Middle frontal gyrus (tissue), 1 donor: ENCODE measurements around the gene PNPLA2.

Experiments used
- DNase-seq: peaks from one replicate; pipeline ENCODE4 v3.0.0-alpha.2; 2015; ENCODE audit warnings: low spot score; ENCODE audit errors: extremely low spot score

Gene PNPLA2

GRCh38 chr11:786235-787083 is 32.3 kb upstream of the PNPLA2 start:
- no peak for DNase-seq

DNA sequence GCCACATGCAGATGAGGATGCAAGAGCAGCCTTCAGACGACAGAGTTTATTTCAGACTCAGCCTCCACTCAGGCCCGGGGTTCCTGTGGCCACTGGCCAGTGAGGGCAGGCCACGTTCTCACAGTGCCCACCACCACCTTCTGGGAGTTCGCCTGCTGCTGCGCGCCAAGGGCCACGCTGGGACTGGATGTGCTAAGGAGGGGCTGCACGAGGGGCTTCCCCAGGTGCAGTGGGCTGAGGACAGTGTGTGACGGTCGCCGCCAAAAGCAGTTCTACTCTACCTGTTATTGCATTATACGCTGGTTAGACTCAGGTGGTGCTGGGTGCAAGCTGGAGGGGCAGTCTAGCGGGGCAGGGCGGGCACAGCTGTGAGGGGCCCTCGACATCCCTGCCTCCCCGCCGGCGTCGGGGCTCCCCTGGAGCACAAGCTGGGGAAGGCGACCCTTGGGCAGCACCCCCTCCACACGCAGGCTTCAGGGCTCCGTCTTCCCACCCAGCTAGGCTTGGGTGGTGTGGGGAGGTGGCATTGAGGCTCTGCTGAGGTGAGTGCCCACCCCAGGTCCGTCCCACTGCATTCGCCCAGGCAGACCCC is 31.5 kb upstream of the PNPLA2 start:
- no peak for DNase-seq

DNA sequence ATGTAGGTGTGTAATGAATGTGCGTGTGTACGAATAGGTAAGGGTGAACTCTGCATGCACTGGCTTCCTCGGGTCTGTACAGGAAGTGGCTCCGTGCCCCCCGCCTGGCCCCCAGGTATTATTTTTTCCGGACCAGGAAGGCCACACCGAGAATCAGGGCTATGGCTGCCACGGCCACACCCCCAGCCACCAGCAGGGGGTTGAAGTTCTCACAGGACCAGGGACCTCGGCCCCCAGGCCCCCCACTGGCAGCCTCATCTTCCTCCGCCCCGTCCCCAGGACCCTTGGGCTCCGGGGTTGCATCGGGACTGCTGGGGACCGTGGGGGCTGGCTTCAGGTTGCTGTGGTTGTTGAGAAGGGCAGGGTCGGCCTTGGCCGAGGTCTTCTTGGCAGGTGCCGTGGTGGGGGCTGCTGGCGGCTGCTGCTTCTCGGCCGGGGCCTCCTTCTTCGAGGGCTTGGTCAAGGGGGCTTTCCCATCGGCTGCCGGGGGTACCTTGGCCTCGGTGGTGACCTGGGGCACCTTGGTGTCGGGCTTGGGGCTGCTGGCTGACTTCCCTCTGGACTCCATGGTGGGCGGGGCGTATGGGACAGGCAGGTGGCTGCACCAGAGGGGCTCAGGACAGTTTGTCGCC is 30.6 kb upstream of the PNPLA2 start:
- no peak for DNase-seq

DNA sequence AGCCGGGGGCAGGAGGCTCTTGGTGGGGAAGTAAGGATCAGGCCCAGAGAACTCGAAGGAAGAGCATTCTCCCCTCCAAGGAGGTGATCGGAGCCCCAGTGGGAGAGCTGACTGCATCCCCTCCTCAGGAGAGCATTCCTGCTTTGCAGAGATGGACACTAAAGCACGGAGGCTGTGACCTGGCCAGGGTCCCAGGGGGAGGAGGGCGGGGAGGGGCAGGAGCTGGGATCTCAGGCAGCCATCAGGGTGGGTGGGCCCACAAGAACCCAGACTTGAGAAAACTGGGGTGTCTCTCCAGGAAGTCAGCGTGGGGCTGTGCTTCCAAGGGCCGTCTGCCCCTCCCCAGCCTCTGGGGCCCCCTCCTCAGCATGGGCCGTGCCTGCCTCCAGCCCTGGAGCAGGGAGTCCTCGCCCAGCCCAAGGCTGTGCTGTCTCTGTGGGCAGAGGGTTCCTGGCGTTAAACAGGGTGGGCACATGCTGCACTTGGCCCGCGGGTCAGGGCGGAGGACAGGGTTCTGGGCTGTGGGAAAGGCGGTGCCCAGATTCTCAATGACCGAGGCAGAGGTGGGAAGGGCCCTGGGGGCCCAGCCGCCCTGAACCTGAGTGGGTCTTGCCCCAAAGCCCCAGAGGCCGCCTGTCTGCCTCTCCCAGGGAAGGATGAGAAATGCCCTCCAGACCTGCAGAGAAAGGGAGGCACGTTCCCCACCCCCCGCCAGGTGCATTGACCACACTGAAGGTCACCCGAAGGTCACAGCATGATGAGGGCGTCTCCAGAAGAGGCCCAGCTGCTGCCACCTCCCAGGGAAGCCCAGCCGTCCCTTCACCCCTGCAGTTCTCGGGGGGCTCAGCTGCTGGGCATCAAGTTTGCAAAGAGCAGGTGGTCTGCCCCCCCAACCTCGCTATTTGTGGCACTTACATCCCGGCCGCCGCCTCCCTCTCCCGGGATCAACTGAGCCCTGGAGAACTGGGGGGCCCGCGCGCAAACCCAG is 29.5 kb upstream of the PNPLA2 start:
- DNase-seq: no peak

- DNase-seq: peak; percentile 50
These were observed 28.8 kb upstream of the PNPLA2 start, which contains the start of gene CEND1 for GRCh38 chr11:789943-790342. TSS of gene CEND1 (minus strand) at chr11:790090. CDS start at chr11:788576, 1,514 bp downstream.

GRCh38 chr11:790721-791564 is 27.8 kb upstream of the PNPLA2 start:
- DNase-seq: no peak

DNA sequence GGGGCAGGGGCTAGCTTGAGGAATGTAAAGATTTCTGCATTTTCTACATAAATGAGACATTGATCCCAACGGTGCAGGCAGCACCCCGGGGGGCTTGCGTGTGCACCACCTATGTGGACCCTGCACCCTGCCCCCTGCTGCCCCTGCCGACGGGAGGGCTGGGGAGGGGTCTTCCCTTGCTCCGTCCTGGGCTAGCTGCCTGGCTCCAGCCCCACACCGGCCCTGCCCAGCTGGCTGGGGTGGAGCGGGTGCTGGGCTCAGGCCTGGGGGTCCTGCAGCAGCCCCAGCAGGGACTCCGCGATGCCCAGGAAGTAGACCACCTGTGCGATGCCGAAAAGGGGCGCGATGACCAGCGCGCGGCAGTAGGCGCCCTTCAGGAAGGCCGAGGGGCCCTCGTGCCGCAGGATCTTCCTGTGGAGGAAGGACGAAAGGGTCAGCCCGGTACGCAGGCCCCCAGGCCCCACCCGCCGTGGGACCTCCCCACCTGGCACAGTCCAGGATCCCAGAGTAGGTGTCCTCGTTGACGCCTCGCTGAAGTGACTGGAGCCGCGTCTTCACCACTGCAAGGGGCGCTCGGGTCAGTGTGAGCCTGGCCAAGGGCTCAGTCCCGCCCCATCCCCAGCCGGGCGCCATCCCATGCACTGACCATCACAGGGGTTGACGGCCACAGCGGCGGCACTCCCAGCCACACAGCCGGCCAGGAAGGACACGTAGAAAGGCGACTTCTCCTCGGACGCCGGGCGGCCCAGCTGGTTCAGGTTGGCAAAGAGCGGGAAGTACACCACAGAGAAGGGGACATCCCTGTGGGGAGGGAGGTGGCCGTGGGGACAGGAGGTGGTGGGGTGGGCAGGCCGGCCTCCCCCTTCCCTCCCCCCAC is 26.8 kb upstream of the PNPLA2 start:
- DNase-seq: no peak

DNA sequence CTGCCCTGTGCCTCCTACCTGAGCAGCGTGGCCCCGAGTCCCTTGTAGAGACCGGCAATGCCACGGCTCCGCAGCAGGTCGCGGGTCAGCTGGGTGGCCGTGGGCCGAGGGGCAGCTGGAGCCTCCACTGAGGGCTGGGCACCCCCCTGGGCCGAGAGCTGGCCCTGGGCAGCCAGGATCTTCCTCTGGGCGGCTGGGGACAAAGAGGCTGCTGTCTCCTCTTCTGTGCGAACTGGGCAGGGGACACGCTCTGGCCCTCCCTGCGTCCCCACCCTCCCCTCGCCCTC is 26.2 kb upstream of the PNPLA2 start:
- DNase-seq: no peak

DNA sequence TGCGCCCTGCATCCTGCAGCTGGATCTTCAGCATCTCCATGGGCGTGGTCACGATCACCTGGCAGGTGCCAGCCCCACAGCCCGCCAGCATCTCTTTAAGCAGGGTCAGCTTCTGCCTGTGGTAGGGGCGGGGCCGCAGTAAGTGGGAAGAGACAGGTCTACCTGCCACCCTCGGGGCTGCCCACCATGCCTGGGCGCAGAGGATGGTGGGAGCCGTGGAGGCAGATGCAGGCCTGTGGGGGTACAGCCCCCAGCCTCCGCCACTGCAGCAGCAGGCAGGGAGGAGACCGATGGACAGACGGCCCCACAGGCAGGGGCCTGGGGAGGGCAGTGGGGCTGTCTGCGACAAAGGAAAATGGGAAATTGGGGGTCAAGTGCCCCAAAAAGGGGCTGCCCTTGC is 25.8 kb upstream of the PNPLA2 start:
- no peak for DNase-seq

- DNase-seq: no peak
These were observed 25.2 kb upstream of the PNPLA2 start for GRCh38 chr11:793556-793955.

DNA sequence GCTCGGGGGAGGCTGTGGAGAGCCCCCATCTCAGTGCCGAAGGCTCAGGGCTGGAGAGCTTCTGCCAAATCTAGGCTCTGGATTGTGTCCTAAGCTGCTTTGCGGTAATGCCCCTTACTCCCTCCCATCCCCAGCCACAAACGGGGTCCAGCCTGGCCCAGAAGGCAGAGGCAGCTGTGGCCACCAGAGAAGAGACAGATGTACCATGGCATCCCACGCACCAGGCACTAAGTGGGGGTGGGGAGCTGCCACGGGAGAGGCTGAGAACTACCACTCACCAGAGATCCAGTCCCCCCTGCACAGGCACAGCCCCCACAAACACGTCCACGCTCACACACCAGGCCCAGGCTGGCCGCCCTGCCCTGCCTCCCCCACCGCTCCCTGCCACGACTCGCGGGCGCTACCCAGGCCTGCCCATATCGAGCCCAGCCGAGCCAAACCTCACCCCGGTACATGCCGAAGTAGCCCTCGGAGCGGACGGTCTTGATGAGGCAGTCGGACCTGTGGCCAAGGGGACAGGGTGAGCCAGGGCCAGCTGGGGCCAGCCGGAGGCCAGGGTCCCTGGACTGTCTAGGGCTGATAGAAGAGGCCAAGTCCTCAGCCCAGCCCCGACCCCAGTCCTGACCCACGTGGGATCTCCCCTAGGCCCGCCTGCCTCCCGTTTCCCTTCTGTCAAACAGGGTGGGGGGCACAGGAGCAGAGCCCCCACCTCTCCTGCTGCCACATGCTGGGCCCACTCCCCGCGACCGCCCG is 24.5 kb upstream of the PNPLA2 start:
- DNase-seq: no peak

DNA sequence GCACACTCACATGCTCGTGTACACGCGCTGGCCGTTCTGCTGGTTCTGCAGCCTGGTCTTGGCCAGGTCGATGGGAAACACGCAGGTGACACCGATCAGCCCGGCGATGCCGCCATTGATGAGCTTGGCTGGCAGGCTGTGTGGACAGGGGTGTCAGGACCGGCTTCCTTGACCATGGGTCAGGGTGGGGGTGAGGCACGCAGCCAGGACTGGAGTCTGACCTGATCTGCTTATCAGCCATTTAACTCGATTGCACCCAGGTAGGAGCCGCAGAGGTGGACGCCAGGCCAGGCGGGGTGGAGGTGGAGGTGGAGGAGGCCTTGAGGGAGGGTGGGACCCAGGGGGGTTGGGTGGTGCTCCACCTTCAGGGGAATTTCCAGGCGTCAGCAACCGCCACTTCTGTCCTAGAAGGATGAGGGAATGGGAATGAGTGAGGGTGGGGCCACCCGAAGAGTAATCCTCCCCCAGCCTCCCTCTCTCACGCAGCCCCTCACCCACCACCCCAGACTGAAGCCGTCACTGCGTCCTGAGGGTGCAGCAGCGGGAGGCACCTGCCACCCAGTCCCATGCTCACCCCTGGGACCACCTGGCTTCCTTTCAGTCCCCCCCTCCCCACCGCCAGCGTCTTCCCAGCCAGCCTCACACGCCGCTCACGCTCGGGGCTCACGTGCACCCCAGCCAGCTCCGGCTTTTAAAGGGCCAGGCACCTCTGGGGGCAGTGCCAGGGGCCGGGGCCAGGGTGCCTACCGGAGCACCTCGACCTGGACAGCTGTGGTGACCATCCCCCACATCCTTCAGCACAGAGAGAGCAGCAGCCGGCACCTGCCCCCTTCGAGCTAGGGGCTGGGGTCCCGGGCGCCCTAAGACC is 23.7 kb upstream of the PNPLA2 start:
- no peak for DNase-seq

- DNase-seq: no peak
These were observed 22.8 kb upstream of the PNPLA2 start for GRCh38 chr11:795634-796564.

DNA sequence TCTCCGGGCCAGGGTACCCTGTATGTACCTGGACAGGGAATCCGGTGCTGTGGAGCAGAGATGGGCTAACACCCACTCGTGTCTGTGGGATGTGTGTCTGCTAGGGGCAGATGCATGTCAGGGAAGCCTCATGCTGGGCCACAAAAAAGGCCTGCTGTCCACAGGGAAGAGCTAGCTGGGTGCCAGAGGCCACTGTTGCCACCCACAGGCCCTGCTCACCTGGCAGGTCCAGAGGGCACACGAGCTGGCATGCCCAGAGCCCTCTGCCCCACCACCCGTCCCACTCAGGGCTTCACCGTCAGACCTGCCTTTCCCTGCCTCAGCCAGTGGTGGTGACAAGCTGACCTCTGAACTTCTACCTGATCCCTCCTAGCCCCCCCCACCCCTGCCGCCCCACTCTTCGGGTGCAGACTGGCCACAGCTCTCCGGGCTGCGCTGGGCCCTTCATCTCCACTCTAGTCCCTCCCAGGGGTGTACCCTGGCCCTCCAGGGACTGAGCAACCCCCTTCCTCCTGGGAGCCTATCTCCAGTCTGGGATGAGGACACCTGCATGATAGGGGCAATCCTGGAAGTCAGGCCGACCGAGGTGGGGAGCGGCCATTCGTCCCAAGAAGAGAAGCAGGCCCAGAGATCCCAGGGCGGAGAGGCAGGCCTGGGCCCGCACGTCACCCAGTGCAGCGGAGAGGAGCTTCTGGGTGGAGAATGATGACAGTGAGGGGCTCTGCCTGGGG is 22.0 kb upstream of the PNPLA2 start:
- DNase-seq: no peak

DNA sequence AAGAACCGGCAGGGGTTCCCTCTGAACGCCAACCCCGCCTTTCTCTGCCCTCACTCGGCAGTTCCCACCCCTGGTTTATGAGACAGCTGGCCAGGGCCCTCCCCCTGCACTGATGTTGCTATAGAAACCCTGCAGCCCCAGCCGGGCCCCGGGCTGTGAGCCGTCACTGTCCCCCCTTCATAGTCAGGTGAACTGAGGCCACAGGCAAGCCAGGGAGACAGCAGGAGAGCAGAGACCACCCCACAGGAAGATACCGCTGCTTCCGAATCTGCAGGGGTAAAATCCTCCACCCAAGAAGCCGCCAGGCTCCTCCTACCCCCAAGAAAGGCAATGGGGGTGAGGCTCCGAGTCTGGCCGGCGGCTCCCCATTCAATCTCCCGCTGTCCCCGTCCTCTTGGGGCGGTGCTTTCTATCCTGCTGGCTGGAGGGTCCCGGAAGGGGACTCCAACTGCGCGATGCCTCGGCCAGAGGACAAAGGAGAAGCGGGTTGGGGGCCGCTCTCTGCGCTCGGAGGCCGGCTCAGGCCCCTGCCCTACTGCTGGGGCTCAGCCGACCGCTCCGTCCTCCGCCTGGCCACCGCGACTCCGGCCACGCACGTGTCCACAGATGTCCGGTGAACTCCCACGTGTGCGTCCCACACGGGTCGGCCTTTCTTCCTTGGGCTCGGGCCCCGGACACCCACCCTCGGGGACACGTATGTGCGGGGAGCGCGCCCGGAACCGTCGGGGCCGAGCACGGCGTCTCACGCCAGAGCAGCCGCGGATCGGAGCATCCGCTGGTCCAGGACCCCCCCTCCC is 21.2 kb upstream of the PNPLA2 start:
- DNase-seq: peak; percentile 22
